ENCODE results near the gene SSH2. TPM values are rescaled to one million over a fixed set of nuclear protein-coding genes. Genes with fewer than 3 reads are reported as not detected.

SSH2 gene
- total and polyA plus RNA-seq, 2 of the 13 experiments (the other 11 are each of a cell fraction or from before 2014, with no cell fraction given) = 6.0 to 6.4 TPM

GRCh38 chr17:29802246-29802645, 127.8 kb downstream of the SSH2 start:
- BruUV-seq (replicated peaks) = no TSS peak
- Histone ChIP-seq H3K4me2 (ENCODE audit: low read depth, low read length) (no peak overlapping the region), H3K9ac (ENCODE audit: insufficient read depth, low read depth, low read length) (no peak overlapping the region), H3K27me3 (ENCODE audit: control insufficient read depth in 1 of 2, insufficient read depth in 2 of 2, low read length in 2 of 2) (no peaks in the 10 kb centered on the region), H2AFZ (ENCODE audit: low read length) (no peak overlapping the region), H3K4me3 (replicated peaks in 1 of 3; ENCODE audit: insufficient read depth in 1 of 3, low read depth in 2 of 3, low read length in 3 of 3) (no peak overlapping the region), H4K20me1 (ENCODE audit: insufficient read depth, low read length) (no peaks in the 10 kb centered on the region), H3K36me3 (replicated peaks in 1 of 2; ENCODE audit: control insufficient read depth in 1 of 2, insufficient read depth in 2 of 2, low read length in 2 of 2) (no peaks in the 10 kb centered on the region), H3K9me3 (ENCODE audit: low read length) (no peaks in the 10 kb centered on the region), H3K79me2 (ENCODE audit: insufficient read depth, low read length) (no peaks in the 10 kb centered on the region), H3K4me1 (ENCODE audit: insufficient read depth, low read length) (no peaks in the 10 kb centered on the region), H3K27ac (ENCODE audit: extremely low read length, insufficient read depth, low read length) (no peak overlapping the region)
- FAIRE-seq = no peak
- ATAC-seq = no peak
- in situ Hi-C loops (cut with HindIII; ENCODE audit: extremely low pct_ligation_motif_present, low pct_unique_long_range_greater_than_20kb) (no loop called here), intact Hi-C loops (cut with micrococcal nuclease; ENCODE audit: unreplicated experiment) (loop anchor here (10.0 kb wide), 1 partner anchor 293 kb away; no protein-coding TSS in a partner anchor)
- CTCF ChIA-PET (ENCODE audit: low intra/inter-chr PET ratio, low total read pairs) = no interaction called here
- WGBS (ENCODE audit: low lambda C conversion rate) = 94% methylated on average over 3 of the region's 3 CpGs
- POLR2A ChIA-PET = interaction anchor here (1.1 kb wide), 1 partner anchor 129 kb away, joined by 3 read pairs; no protein-coding TSS in a partner anchor
- DNase-seq (ENCODE audit: low spot score) = no peak
- TF ChIP-seq ZXDC (CRISPR knock-in tag; IDR thresholded peaks at IDR 0.05) (no peak), ZNF256 (CRISPR knock-in tag; conservative IDR thresholded peaks at IDR 0.05) (no peak), ATAD3A (CRISPR knock-in tag; IDR thresholded peaks at IDR 0.05) (no peak), RFXANK (CRISPR knock-in tag; IDR thresholded peaks at IDR 0.05) (no peak), PREB (CRISPR knock-in tag; IDR thresholded peaks at IDR 0.05) (no peak), KLF12 (CRISPR knock-in tag; IDR thresholded peaks at IDR 0.05; ENCODE audit: borderline replicate concordance) (no peak), JDP2 (CRISPR knock-in tag; IDR thresholded peaks at IDR 0.05; ENCODE audit: borderline replicate concordance) (no peak), PHB2 (IDR thresholded peaks at IDR 0.05; ENCODE audit: partially characterized antibody) (no peak)

All from HepG2 (cell line).